ENCODE data around the gene PARM1.
A peak's percentile ranks its signal among the peaks of the same experiment; 100 is the strongest.

The PARM1 gene

DNA sequence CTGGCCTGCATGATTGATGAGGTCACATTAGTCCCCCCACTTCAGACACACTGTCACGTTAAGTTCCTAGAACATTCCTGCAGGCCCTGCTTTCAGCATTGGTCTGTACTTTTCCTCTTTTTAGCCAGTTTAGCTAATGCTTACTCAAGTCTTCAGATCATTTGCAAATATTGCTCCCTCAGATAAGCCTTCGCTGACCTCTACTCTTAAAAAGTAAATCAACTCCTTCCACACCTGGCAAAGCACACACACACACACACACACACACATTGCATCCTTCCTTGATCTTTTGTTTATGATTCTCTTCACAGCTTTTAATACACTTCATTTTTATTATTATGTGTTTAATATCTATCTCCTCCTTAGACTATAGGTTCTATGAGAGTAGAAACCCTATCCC lies 31.4 kb downstream of the PARM1 start:
- no peak for DNase-seq
- Mint-ChIP-seq H3K27ac (no peak overlapping the region), H3K4me3 (no peak overlapping the region), H3K27me3 (ENCODE audit: low read depth, poor library complexity) (no peaks in the 10 kb centered on the region), H3K4me1 (peaks cover 3% of the 10 kb centered on the region), H3K36me3 (ENCODE audit: low read depth) (peaks cover 14% of the 10 kb centered on the region), H3K9me3 (peaks cover 26% of the 10 kb centered on the region)
- no peak for TF ChIP-seq CTCF (IDR thresholded peaks at IDR 0.05)

- H3K9me3 Mint-ChIP-seq = no peaks in the 10 kb centered on the region
- peaks cover 10% of the 10 kb centered on the region for H3K4me1 Mint-ChIP-seq
- H3K36me3 Mint-ChIP-seq (ENCODE audit: low read depth) = no peaks in the 10 kb centered on the region
- H3K27ac Mint-ChIP-seq = no peak overlapping the region
- no peak overlapping the region for H3K4me3 Mint-ChIP-seq
- DNase-seq = no peak
- H3K27me3 Mint-ChIP-seq (ENCODE audit: low read depth, poor library complexity) = peaks cover 2% of the 10 kb centered on the region
- TF ChIP-seq CTCF (IDR thresholded peaks at IDR 0.05) = no peak
These were observed 34.4 kb downstream of the PARM1 start for GRCh38 chr4:74967324-74967723.

DNA sequence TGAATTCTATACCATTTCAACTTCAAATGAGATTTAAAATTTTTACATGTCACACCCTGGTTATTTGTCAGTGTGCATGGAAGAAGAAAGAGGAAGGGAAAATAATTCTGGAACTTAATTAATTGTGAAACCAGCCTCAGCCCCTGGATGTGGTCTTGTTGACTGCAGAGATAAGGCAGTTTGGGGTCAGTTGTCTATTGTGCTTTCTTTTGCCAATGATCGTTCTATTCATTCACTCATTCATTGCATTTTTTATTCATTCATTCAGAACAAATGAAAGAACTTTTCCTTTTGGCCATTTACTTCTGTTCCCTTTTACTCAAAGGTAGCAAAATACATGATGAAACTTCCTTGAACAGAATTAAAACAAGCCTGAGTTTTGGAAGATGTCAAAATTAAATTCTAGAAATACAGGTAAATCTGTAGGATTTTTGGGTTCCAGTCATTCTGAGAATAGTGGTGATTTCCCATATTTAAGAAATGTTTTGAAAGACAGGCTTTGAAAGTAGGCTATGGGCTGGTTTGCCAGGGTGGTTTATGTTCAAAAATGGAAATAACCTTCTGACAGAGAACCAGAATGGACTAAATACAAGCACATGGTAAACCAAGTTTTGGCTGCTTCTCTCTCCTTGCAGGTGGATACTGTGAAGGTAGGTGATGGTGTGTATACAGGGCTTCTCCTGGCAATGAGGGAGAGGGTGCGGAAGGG lies 35.7 kb downstream of the PARM1 start:
- H3K27ac Mint-ChIP-seq = no peak overlapping the region

GRCh38 chr4:74969507-74970474 lies 36.9 kb downstream of the PARM1 start:
- H3K4me3 Mint-ChIP-seq = no peak overlapping the region
- DNase-seq = no peak
- peaks cover 3% of the 10 kb centered on the region for H3K27me3 Mint-ChIP-seq (ENCODE audit: low read depth, poor library complexity)
- H3K4me1 Mint-ChIP-seq = peaks cover 10% of the 10 kb centered on the region
- TF ChIP-seq CTCF (IDR thresholded peaks at IDR 0.05) = peak; percentile 11
- peaks cover 9% of the 10 kb centered on the region for H3K36me3 Mint-ChIP-seq (ENCODE audit: low read depth)
- H3K27ac Mint-ChIP-seq = peak overlapping the region; percentile 31
- H3K9me3 Mint-ChIP-seq = peaks cover 8% of the 10 kb centered on the region

More for the DNA sequence above, 35.7 kb downstream of the PARM1 start:
- TF ChIP-seq CTCF (IDR thresholded peaks at IDR 0.05) = no peak
- Mint-ChIP-seq H3K4me1 (peaks cover 10% of the 10 kb centered on the region), H3K9me3 (peaks cover 1% of the 10 kb centered on the region), H3K36me3 (ENCODE audit: low read depth) (peaks cover 2% of the 10 kb centered on the region), H3K4me3 (no peak overlapping the region), H3K27me3 (ENCODE audit: low read depth, poor library complexity) (peaks cover 3% of the 10 kb centered on the region)
- no peak for DNase-seq

DNA sequence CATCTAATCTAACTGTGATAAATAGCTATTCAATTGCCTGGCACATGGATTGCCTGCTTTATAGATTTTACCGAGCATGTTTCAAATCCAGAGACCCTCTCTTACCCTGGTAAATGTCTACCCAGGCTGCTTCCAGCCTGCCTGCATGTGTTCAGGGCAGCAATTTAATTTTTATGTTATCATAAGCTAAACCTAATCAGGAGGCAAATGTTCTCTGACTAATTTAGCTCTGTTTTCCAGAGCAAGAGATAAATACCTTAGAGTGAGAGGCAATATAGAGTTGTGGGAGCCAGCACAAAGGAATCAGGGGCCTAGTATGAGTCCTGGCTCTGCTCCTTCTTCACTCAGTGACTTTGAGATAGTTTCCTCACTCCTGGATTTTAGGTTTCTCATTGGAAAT lies 37.7 kb downstream of the PARM1 start:
- H3K4me3 Mint-ChIP-seq = no peak overlapping the region
- H3K9me3 Mint-ChIP-seq = peaks cover 15% of the 10 kb centered on the region
- peaks cover 3% of the 10 kb centered on the region for H3K27me3 Mint-ChIP-seq (ENCODE audit: low read depth, poor library complexity)
- peaks cover 16% of the 10 kb centered on the region for H3K36me3 Mint-ChIP-seq (ENCODE audit: low read depth)
- H3K4me1 Mint-ChIP-seq = peaks cover 10% of the 10 kb centered on the region
- no peak for TF ChIP-seq CTCF (IDR thresholded peaks at IDR 0.05)
- no peak for DNase-seq
- H3K27ac Mint-ChIP-seq = peak overlapping the region; percentile 31

Data from nephron progenitor cell (in vitro differentiated cells).